AML-193 (cell line): ENCODE results near the gene TOE1.
"Not testable (repeated sequence)": the region's sequence is repeated elsewhere in the genome, so short reads cannot be mapped to it uniquely, and the experiment has no call there.

Experiments
- DNase-seq, 2 experiments: peaks; one replicate each; lab custom pipeline; 2025; lab: John Stamatoyannopoulos, UW

Gene TOE1

DNA sequence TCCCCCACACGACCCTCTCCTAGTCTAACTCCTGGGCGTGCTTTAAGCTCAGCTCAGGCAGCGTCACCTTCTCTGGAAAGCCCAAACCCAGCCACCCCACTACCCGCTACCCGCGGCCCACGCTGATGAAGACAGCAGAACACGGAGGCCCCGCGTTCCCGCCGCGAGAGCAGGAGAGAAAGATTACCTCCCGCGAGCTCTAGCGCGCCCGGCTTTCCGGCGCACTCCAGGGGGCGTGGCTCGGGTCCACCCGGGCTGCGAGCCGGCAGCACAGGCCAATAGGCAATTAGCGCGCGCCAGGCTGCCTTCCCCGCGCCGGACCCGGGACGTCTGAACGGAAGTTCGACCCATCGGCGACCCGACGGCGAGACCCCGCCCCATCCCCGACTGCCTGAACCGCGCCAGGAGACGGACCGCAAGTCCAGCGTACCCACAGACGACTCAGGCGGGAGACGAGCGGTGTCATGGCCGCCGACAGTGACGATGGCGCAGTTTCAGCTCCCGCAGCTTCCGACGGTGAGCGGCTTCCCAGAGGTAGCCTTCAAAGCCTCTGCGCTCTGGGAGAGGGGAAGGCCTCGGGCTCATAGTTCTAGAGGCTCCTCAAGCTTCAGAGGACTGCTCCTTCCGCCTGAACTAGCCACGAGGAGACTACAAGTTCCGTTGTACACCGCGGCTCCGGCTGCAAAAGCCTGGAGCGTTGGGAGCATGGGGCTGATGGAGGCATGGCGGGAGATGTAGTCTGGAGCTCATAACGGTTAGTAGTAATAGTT is at the start of gene TOE1, which contains the start of gene MUTYH:
Gene TOE1, plus strand, starts transcription at position 382 of the 770 bp plus-strand sequence. Its CDS starts 83 bp downstream, at position 465.
Gene MUTYH, minus strand, starts transcription at position 652 of the 770 bp plus-strand sequence. CDS start 5,935 bp downstream, outside the sequence.
- DNase-seq: peak; percentile 88 to 92

DNA sequence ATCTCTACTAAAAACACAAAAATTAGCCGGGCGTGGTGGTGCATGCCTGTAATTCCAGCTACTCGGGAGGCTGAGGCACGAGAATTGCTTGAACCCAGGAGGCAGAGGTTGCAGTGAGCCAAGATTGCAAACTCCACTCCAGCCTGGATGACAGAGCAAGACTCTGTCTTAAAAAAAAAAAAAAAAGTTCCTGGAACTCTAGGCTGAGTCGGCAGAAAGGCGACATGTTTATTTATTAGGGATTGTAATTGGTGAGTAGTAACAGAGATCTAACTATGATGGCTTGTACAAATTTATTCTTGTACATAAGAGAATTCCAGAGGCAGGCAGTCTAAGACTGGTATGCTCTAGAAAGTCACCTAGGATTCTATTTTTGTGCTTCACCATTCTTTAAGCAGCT is 49.0 kb upstream of the TOE1 start:
- DNase-seq: not testable (repeated sequence)

DNA sequence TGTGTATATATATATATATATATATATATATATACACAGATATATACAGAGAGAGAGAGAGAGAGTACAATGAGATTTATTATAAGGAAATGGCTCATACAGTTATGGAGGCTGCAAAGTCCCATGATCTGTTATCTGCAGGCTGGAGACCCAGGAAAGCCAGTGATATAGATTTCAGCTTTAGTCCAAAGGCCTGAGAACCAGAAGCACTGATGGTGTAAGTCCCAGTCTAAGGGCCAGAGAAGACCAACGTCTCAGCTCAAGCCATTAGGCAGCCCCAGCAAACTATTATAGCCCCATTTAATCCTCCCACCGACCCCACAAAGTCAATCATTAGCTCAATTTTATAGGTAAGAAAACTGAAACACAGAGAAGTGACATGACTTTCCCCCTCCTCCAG is 48.3 kb upstream of the TOE1 start:
- no peak for DNase-seq

- no peak for DNase-seq
Observed at GRCh38 chr1:45297666-45298356, 42.2 kb upstream of the TOE1 start.

DNA sequence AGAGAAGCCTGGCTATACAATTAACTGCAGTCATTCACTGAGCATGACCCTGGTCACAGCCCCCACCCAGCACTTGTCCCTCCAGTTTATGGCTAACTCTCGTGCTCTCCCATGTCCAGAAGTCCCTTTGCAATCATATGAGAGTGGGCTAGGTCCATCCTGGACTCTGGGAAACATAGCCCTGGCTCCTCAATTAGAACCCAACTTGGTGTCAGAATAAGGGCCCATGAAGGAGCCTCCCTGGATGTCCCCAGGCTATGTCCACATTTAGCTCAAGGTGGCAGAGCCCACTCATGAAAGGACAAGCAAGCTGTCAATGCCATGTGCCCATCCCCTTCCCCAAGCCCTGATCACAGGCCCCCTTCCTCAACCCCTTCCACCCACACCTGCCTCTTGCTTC is 40.7 kb upstream of the TOE1 start:
- DNase-seq: no peak

DNA sequence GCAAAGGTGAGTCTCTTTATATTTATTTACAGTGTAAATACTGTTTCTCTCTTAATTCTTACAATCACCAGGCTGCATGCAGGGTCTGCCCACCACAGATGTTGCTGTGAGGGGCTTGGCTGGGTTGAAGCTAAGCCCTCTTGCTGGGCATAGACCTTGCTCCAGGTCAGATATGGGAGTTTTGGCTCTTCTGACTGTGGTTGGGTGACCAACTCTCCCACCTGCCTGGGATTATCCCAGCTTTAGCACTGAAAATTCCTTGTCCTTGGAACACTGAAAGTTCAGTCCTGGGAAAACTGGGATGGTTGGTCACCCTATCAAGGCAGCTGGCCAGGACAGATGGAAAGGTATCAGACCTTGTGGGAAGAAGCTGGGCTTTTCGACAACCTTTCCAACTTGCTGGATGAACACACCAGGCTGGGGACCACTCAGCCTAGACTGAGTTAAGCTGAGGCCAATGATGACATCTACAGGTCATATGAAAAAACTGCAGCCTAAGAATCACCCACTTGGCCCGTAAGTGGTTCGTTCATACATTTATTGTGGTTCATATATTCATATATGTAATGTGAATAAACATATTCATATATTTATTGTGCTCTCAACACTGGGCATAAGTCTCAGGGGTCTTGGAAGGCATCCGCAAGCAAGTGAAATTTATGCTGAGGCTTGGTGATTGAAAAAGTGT is 39.8 kb upstream of the TOE1 start:
- DNase-seq: peak; percentile 58 to 66

- DNase-seq: no peak
Observed at GRCh38 chr1:45300669-45300997, 39.3 kb upstream of the TOE1 start.

GRCh38 chr1:45302505-45303150 is 37.3 kb upstream of the TOE1 start:
- DNase-seq: no peak

- peak; percentile 88 to 90 for DNase-seq
Observed at GRCh38 chr1:45303520-45304310, 36.3 kb upstream of the TOE1 start.

DNA sequence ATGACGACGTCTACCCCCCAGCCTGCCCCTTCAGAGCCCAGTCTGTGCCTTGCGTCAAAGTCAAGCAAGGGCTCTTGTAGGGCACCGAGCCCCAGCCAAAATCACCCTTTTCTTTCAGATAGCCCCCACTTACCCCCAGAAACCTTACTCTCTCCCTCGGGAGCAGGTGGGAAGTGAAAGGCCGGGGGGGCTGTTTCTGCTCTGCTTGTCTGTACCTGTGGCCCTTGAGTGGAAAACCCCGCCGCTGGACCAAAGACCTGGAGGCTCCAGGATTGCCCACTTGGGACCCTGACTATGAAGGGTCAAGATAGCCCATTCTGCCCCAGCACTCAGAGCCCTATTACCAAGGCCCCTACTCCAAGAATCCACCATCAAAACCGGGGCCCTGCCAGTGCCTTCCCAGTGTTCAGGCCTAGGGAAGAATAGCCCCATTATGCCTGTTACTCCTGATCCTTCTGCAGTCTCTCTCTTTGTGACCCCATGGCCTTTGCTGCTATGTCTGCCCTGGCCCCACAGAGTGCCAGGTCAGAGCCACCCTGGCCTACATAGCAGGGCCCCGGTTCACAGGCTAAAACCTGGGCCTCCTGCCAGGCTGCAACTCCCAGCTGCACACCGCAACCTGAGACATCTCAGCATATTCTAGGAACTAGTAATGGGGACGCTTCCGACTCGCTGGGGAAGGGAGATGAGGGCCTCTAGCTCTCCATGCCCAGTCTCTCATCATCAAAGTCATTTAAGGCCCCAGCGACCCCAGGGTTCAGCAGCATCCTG is 35.5 kb upstream of the TOE1 start:
- no peak for DNase-seq

DNA sequence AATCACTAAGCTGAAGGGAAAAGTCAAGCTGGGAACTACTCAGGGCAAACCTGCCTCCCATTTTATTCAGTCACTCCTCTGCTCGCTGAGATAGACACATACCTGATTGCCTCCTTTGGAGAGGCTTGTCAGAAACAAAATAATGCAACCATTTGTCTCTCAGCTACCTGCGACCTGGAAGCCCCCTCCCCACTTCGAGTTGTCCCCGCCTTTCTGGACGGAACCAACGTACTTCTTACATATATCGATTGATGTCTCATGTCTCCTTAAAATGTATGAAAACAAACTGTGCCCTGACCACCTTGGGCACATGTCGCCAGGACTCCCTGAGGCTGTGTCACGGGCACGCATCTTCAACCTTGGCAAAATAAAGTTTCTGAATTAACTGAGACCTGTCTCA is 34.7 kb upstream of the TOE1 start:
- DNase-seq: no peak

- DNase-seq: peak in 1 of 2 experiments; percentile 19
Observed at GRCh38 chr1:45306319-45306718, 33.7 kb upstream of the TOE1 start.

DNA sequence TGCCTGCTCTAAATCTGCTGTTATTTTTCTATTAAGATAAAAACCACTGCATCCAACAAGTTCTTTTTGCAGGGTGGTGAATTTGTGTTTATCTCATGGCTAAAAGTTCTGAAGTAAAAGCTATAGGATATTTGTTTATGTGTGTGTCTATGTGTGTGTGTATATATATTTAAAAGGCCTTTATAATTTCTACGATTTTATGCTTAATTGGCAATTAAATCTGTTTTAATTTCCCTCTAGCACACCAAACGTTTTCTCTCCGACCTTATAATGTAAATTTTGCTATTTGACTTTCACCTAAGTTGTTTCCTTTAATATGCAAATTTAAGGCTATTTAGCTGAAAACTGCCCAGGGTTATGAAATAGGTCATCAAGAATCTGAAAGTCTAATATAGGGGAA is 33.1 kb upstream of the TOE1 start:
- no peak for DNase-seq

- no peak for DNase-seq
Observed at GRCh38 chr1:45314266-45314665, 25.7 kb upstream of the TOE1 start.

DNA sequence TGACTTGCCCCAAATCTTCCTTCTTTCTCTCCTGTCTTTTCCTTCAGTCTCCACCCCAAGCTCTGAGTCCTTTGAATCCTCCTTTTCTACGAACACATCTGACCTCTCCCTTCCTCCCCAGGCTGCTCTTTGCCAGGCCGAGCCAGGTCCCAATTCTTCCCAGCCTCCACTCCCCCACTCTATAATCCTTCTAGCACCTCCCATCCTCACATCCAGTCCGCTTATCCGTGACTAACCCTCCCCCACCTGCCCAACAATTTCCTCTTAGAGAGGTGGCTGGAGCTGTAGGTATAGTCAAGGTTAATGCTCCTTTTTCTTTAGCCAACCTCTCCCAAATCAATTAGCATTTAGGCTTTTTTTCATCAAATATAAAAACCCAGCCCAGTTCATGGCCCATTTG is 22.8 kb upstream of the TOE1 start:
- no peak for DNase-seq

- DNase-seq: no peak
Observed at GRCh38 chr1:45319761-45320160, 20.2 kb upstream of the TOE1 start.

DNA sequence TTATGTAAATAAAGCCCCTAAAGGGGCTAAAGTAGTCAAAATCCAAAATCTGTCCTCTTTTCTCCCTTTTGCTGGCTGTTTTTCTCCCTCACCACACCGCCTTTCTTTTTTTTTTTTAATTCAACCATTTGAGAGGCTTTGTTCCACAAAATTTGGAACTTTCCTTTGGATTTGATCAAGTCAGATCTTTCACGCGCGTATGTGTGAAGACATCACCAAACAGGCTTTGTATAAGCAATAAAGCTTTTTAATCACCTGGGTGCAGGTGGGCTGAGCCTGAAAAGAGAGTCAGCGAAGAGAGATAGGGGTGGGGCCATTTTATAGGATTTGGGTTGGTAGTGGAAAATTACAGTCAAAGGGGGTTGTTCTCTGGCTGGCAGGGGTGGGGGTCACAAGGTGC is 18.5 kb upstream of the TOE1 start:
- DNase-seq: no peak

DNA sequence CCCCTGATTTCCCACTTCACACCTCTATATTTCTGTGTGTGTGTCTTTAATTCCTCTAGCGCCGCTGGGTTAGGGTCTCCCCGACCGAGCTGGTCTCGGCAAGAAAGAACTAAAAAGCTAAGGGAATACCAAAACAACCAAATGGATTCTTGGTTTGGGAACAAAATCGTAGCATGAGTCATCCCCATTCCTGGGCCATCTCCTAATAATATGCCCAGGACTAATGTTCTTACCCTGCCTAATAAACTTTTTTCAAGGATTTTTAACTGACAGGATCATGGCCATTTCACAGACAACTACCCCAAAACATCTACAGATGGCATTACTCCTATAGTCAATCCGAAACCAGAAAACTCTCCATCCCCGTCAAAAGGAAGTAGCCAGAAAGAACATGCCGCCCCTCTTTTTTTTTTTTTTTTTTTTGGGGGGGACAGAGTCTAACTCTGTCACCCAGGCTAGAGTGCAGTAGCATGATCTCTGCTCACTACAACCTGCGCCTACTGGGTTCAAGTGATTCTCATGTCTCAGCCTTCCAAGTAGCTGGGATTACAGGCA is 17.4 kb upstream of the TOE1 start:
- no peak for DNase-seq

- no peak for DNase-seq
Observed at GRCh38 chr1:45325851-45326506, 14.0 kb upstream of the TOE1 start.
